Uterus (tissue), 4 donors: ENCODE measurements around the gene TFF2. TPM values are rescaled to one million over a fixed set of nuclear protein-coding genes. Genes with fewer than 3 reads are reported as not detected.

Source experiments
- DNase-seq, 2 donors: peaks; one replicate each; pipeline ENCODE4 v3.0.0-alpha.2; 2019 to 2020
- H3K27ac ChIP-seq, 2 donors: fragments of 200-600 bp; sonication (generic); 1 replicate in 1 of 2; 2 replicates in 1 of 2; pipeline ENCODE4 v1.5.1; 2016 to 2018
- H3K27me3 ChIP-seq, 2 donors: fragments of 200-600 bp; sonication (generic); one replicate each; pipeline ENCODE4 v1.5.1; 2018 to 2019; ENCODE audit warnings: control low read depth in 1 of 2
- H3K36me3 ChIP-seq, 2 donors: fragments of 200-600 bp; sonication (generic); one replicate each; pipeline ENCODE4 v1.5.1; 2019; ENCODE audit warnings: control low read depth in 1 of 2
- H3K4me1 ChIP-seq, 2 donors: fragments of 200-600 bp; sonication (generic); one replicate each; pipeline ENCODE4 v1.5.1; 2018 to 2019; ENCODE audit warnings: control low read depth in 1 of 2
- H3K4me3 ChIP-seq, 2 donors: fragments of 200-600 bp; sonication (generic); 1 replicate in 1 of 2; 2 replicates in 1 of 2; pipeline ENCODE4 v1.5.1; 2018 to 2019; ENCODE audit warnings: mild to moderate bottlenecking in 1 of 2
- H3K9me3 ChIP-seq, 2 donors: fragments of 200-600 bp; sonication (generic); one replicate each; pipeline ENCODE4 v1.5.1; 2019; ENCODE audit warnings: control low read depth in 1 of 2
- CTCF ChIP-seq, 4 experiments: fragments of 200-600 bp in 2 of 4; fragments of 450-650 bp in 2 of 4; sonication (generic) in 2 of 4; IDR thresholded peaks; one replicate each; pipeline ENCODE4 v1.5.1; 2016 to 2019; ENCODE audit warnings: antibody characterized with exemption in 4 of 4, mild to moderate bottlenecking in 2 of 4, moderate library complexity in 1 of 4
- POLR2A ChIP-seq, 2 donors: fragments of 450-650 bp; IDR thresholded peaks; one replicate each; pipeline ENCODE4 v1.6.1; 2016; ENCODE audit warnings: antibody characterized with exemption in 2 of 2, mild to moderate bottlenecking in 1 of 2, moderate library complexity in 1 of 2
- intact Hi-C: fragments of 100-400 bp; cut with DNase I; formaldehyde crosslinking; loops from one replicate; pipeline ENCODE4 v1.15.1; 2023; ENCODE audit warnings: low total_unique reads
- total RNA-seq, 4 donors: library from RNA; depleted of rRNA in 3 of 4; stranded (reverse); fragments of >200 nt in 3 of 4; gene quantifications; one replicate each; pipeline versions ENCODE4 v1.1.0 to v1.2.4, GENCODE V29; 2014 to 2023
- donor health status: DM: yes; HTN: yes; CAD: no.

Gene TFF2
- total RNA-seq, 4 donors from 2014 or later: not detected

GRCh38 chr21:42298657-42299056 is 52.1 kb downstream of the TFF2 start:
- H3K9me3 ChIP-seq: no peaks in the 10 kb centered on the region
- peak in 1 of 2 donors; percentile 23 for DNase-seq
- intact Hi-C loops: no loop called here
- no peaks in the 10 kb centered on the region for H3K4me1 ChIP-seq
- no peaks in the 10 kb centered on the region for H3K36me3 ChIP-seq
- no peaks in the 10 kb centered on the region for H3K27me3 ChIP-seq
- TF ChIP-seq CTCF (IDR thresholded peaks at IDR 0.05): no peak
- TF ChIP-seq POLR2A (IDR thresholded peaks at IDR 0.05): no peak
- no peak overlapping the region for H3K4me3 ChIP-seq
- H3K27ac ChIP-seq: no peak overlapping the region

GRCh38 chr21:42298237-42298636 is 52.6 kb downstream of the TFF2 start:
- intact Hi-C loops: no loop called here
- H3K4me3 ChIP-seq: no peak overlapping the region
- no peaks in the 10 kb centered on the region for H3K27me3 ChIP-seq
- no peaks in the 10 kb centered on the region for H3K9me3 ChIP-seq
- no peaks in the 10 kb centered on the region for H3K4me1 ChIP-seq
- no peak for DNase-seq
- TF ChIP-seq POLR2A (IDR thresholded peaks at IDR 0.05) (no peak), CTCF (IDR thresholded peaks at IDR 0.05) (no peak)
- no peak overlapping the region for H3K27ac ChIP-seq
- H3K36me3 ChIP-seq: no peaks in the 10 kb centered on the region

GRCh38 chr21:42297377-42297776 is 53.4 kb downstream of the TFF2 start:
- no peak overlapping the region for H3K27ac ChIP-seq
- no peaks in the 10 kb centered on the region for H3K9me3 ChIP-seq
- no peaks in the 10 kb centered on the region for H3K4me1 ChIP-seq
- intact Hi-C loops: no loop called here
- TF ChIP-seq CTCF (IDR thresholded peaks at IDR 0.05) (no peak), POLR2A (IDR thresholded peaks at IDR 0.05) (no peak)
- DNase-seq: no peak
- no peaks in the 10 kb centered on the region for H3K27me3 ChIP-seq
- no peaks in the 10 kb centered on the region for H3K36me3 ChIP-seq
- no peak overlapping the region for H3K4me3 ChIP-seq

GRCh38 chr21:42296501-42296900 is 54.3 kb downstream of the TFF2 start:
- Histone ChIP-seq H3K9me3 (no peaks in the 10 kb centered on the region), H3K27ac (no peak overlapping the region), H3K27me3 (no peaks in the 10 kb centered on the region), H3K4me3 (no peak overlapping the region), H3K4me1 (no peaks in the 10 kb centered on the region), H3K36me3 (no peaks in the 10 kb centered on the region)
- DNase-seq: no peak
- TF ChIP-seq CTCF (IDR thresholded peaks at IDR 0.05): no peak
- no peak for TF ChIP-seq POLR2A (IDR thresholded peaks at IDR 0.05)
- intact Hi-C loops: no loop called here

Other genes with a start within 250 kb of the TFF2 start
- gene ABCG1, start 131.9 kb downstream of the TFF2 start, total RNA-seq: 10 to 100 TPM; 11.8 to 51.7 (median 18.4) TPM
- gene TFF3, start 35.6 kb downstream of the TFF2 start, total RNA-seq: 10 to 100 TPM in 2 of 4 donors, 1 to 10 TPM in 2; 1.4 to 49.7 (median 24.2) TPM
- not detected for gene TFF1, start 15.5 kb upstream of the TFF2 start, total RNA-seq
- gene TMPRSS3, start 45.1 kb upstream of the TFF2 start, total RNA-seq: 1 to 10 TPM in 1 of 4 donors, under 1 TPM in 1, not detected in 2; 0.18 to 4.4 TPM
- gene UBASH3A, start 52.9 kb upstream of the TFF2 start, total RNA-seq: 1 to 10 TPM in 1 of 4 donors, under 1 TPM in 1, not detected in 2; 0.79 to 1.0 TPM
- 1 to 10 TPM in 2 of 4 donors, not detected in 2; 1.7 to 3.4 TPM for gene RSPH1, start 145.2 kb upstream of the TFF2 start, total RNA-seq
- gene SLC37A1, start 162.9 kb upstream of the TFF2 start, total RNA-seq: 1 to 10 TPM; 2.3 to 8.8 (median 6.3) TPM